ENCODE measurements around the gene SEC14L3. TPM values are rescaled to one million over a fixed set of nuclear protein-coding genes. Genes with fewer than 3 reads are reported as not detected.

Gene SEC14L3
- total RNA-seq, 4 donors from 2014 or later = 0.25 TPM; not detected in 3

- intact Hi-C loops (cut with DNase I; ENCODE audit: low total_unique reads) = no loop called here
- no peak for TF ChIP-seq POLR2A (IDR thresholded peaks at IDR 0.05)
- no peak for TF ChIP-seq CTCF (IDR thresholded peaks at IDR 0.05)
- 67 to 69% methylated on average over 1 of the region's 1 CpG for WGBS, 2 donors
- H3K4me3 ChIP-seq (ENCODE audit: low read depth, poor library complexity, severe bottlenecking) = no peak overlapping the region
- no peak for DNase-seq (ENCODE audit: low spot score in 2 of 2)
These were observed 37.0 kb downstream of the SEC14L3 start for GRCh38 chr22:30434843-30435242.

GRCh38 chr22:30433773-30434172 lies 38.0 kb downstream of the SEC14L3 start:
- whole genome bisulfite sequencing, 2 donors = 70 to 100% methylated on average over 1 of the region's 1 CpG
- intact Hi-C loops (cut with DNase I; ENCODE audit: low total_unique reads) = no loop called here
- no peak for DNase-seq (ENCODE audit: low spot score in 2 of 2)
- H3K4me3 ChIP-seq (ENCODE audit: low read depth, poor library complexity, severe bottlenecking) = no peak overlapping the region
- no peak for TF ChIP-seq POLR2A (IDR thresholded peaks at IDR 0.05)
- no peak for TF ChIP-seq CTCF (IDR thresholded peaks at IDR 0.05)

GRCh38 chr22:30433227-30433626 lies 38.6 kb downstream of the SEC14L3 start:
- H3K4me3 ChIP-seq (ENCODE audit: low read depth, poor library complexity, severe bottlenecking) = no peak overlapping the region
- TF ChIP-seq POLR2A (IDR thresholded peaks at IDR 0.05) = no peak
- no peak for TF ChIP-seq CTCF (IDR thresholded peaks at IDR 0.05)
- intact Hi-C loops (cut with DNase I; ENCODE audit: low total_unique reads) = no loop called here
- WGBS, 2 donors = 96 to 100% methylated on average over 3 of the region's 3 CpGs
- no peak for DNase-seq (ENCODE audit: low spot score in 2 of 2)

GRCh38 chr22:30432520-30432919 lies 39.3 kb downstream of the SEC14L3 start:
- WGBS, 2 donors = 77 to 79% methylated on average over 2 of the region's 2 CpGs
- DNase-seq (ENCODE audit: low spot score in 2 of 2) = no peak

GRCh38 chr22:30432096-30432495 lies 39.7 kb downstream of the SEC14L3 start:
- intact Hi-C loops (cut with DNase I; ENCODE audit: low total_unique reads) = no loop called here
- DNase-seq (ENCODE audit: low spot score in 2 of 2) = no peak
- H3K4me3 ChIP-seq (ENCODE audit: low read depth, poor library complexity, severe bottlenecking) = no peak overlapping the region
- WGBS, 2 donors = 89 to 90% methylated on average over 2 to 4 of the region's 4 CpGs
- no peak for TF ChIP-seq POLR2A (IDR thresholded peaks at IDR 0.05)
- TF ChIP-seq CTCF (IDR thresholded peaks at IDR 0.05) = no peak

More at GRCh38 chr22:30432520-30432919, 39.3 kb downstream of the SEC14L3 start:
- no peak overlapping the region for H3K4me3 ChIP-seq (ENCODE audit: low read depth, poor library complexity, severe bottlenecking)
- TF ChIP-seq POLR2A (IDR thresholded peaks at IDR 0.05) (no peak), CTCF (IDR thresholded peaks at IDR 0.05) (no peak)
- intact Hi-C loops (cut with DNase I; ENCODE audit: low total_unique reads) = no loop called here

- no peak for TF ChIP-seq POLR2A (IDR thresholded peaks at IDR 0.05)
- TF ChIP-seq CTCF (IDR thresholded peaks at IDR 0.05) = no peak
- intact Hi-C loops (cut with DNase I; ENCODE audit: low total_unique reads) = no loop called here
- DNase-seq (ENCODE audit: low spot score in 2 of 2) = no peak
- no peak overlapping the region for H3K4me3 ChIP-seq (ENCODE audit: low read depth, poor library complexity, severe bottlenecking)
- 72 to 78% methylated on average over 4 of the region's 4 CpGs for WGBS, 2 donors
These were observed 40.9 kb downstream of the SEC14L3 start for GRCh38 chr22:30430933-30431332.
